SK-N-SH (cell line): Measurements from ENCODE around the gene GRAP. TPM values are rescaled to one million over a fixed set of nuclear protein-coding genes. Genes with fewer than 3 reads are reported as not detected.

ENCODE experiments used
- CTCF ChIA-PET: fragments of 300-600, 350-600 bp; formaldehyde crosslinking; extraction: SDS; loops from one replicate; lab custom pipeline; 2021; lab: Yijun Ruan, JAX
- POLR2A ChIA-PET: fragments of 350-600 bp; sonication (Branson Sonifier 250); formaldehyde crosslinking; extraction: SDS; loops from one replicate; lab custom pipeline; 2020; ENCODE audit warnings: antibody characterized with exemption, inconsistent platforms; lab: Yijun Ruan, JAX
- DNase-seq: peaks from one replicate; pipeline ENCODE4 v3.0.0; 2012
- H2AFZ ChIP-seq: fragments of 200-600 bp; sonication (generic); 2 replicates; pipeline ENCODE4 v1.8.1; 2016; ENCODE audit warnings: antibody characterized with exemption, mild to moderate bottlenecking, low read depth
- H3F3A ChIP-seq: fragments of 200-600 bp; sonication (generic); replicated peaks from 2 replicates; pipeline ENCODE3; 2016; ENCODE audit warnings: antibody characterized with exemption, mild to moderate bottlenecking; ENCODE audit not compliant: insufficient read depth
- H3K27ac ChIP-seq, 2 experiments: fragments of 200-500 bp in 1 of 2; fragments of 200-600 bp in 1 of 2; sonication (Bioruptor generic) in 1 of 2; sonication (generic), shearing (Covaris generic) in 1 of 2; 2 replicates each; pipeline versions ENCODE4 v1.5.1 to v1.6.1; 2014 to 2016; ENCODE audit warnings: low read depth in 2 of 2, inconsistent platforms in 1 of 2, low read length in 1 of 2, mild to moderate bottlenecking in 1 of 2, mixed read lengths in 1 of 2
- H3K27me3 ChIP-seq: fragments of 200-600 bp; sonication (generic), shearing (Covaris generic); 2 replicates; pipeline ENCODE4 v1.6.1; 2016; ENCODE audit warnings: mixed run types; ENCODE audit not compliant: insufficient read depth
- H3K36me3 ChIP-seq, 2 experiments: fragments of 200-500 bp in 1 of 2; fragments of 200-600 bp in 1 of 2; sonication (Bioruptor generic) in 1 of 2; sonication (generic) in 1 of 2; replicated peaks in 1 of 2; 2 replicates each; pipeline versions ENCODE3 to v1.5.1; 2014 to 2016; ENCODE audit warnings: low read length in 1 of 2, mild to moderate bottlenecking in 1 of 2; ENCODE audit not compliant: insufficient read depth in 2 of 2, control insufficient read depth in 1 of 2
- H3K4me1 ChIP-seq, 2 experiments: fragments of 200-500 bp in 1 of 2; fragments of 200-600 bp in 1 of 2; sonication (Bioruptor generic) in 1 of 2; sonication (generic), shearing (Covaris generic) in 1 of 2; 2 replicates each; pipeline versions ENCODE4 v1.5.1 to v1.6.1; 2014 to 2016; ENCODE audit warnings: low read depth in 1 of 2, low read length in 1 of 2, mixed run types in 1 of 2; ENCODE audit not compliant: insufficient read depth in 2 of 2, control insufficient read depth in 1 of 2
- H3K4me2 ChIP-seq: fragments of 200-600 bp; sonication (generic), shearing (Covaris generic); 2 replicates; pipeline ENCODE4 v1.6.1; 2017; ENCODE audit warnings: mixed run types
- H3K4me3 ChIP-seq, 2 experiments: fragments of 200-500 bp in 1 of 2; fragments of 200-600 bp in 1 of 2; sonication (Bioruptor generic) in 1 of 2; sonication (generic), shearing (Covaris generic) in 1 of 2; 2 replicates each; pipeline versions ENCODE4 v1.5.1 to v1.8.1; 2014 to 2016; ENCODE audit warnings: low read depth in 2 of 2, inconsistent platforms in 1 of 2, low read length in 1 of 2, mild to moderate bottlenecking in 1 of 2, mixed read lengths in 1 of 2, moderate library complexity in 1 of 2
- H3K79me2 ChIP-seq: fragments of 200-600 bp; sonication (generic); 2 replicates; pipeline ENCODE4 v1.8.1; 2017; ENCODE audit warnings: mild to moderate bottlenecking; ENCODE audit not compliant: insufficient read depth
- H3K9ac ChIP-seq: fragments of 200-600 bp; sonication (generic); 2 replicates; pipeline ENCODE4 v1.6.1; 2017; ENCODE audit warnings: mixed run types
- H3K9me2 ChIP-seq: fragments of 200-600 bp; sonication (generic); 2 replicates; pipeline ENCODE4 v1.6.1; 2017; ENCODE audit warnings: mixed run types
- H3K9me3 ChIP-seq: fragments of 200-600 bp; sonication (generic); 2 replicates; pipeline ENCODE4 v1.6.1; 2017; ENCODE audit warnings: mixed run types, mild to moderate bottlenecking, moderate library complexity
- H4K20me1 ChIP-seq: fragments of 200-600 bp; sonication (generic); 2 replicates; pipeline ENCODE4 v1.6.1; 2017; ENCODE audit warnings: mild to moderate bottlenecking, mixed run types; ENCODE audit not compliant: insufficient read depth
- CHD2 ChIP-seq: fragments of 150-350 bp; IDR thresholded peaks from 2 replicates; pipeline ENCODE4 v1.6.1; 2018; ENCODE audit warnings: low read length; ENCODE audit not compliant: partially characterized antibody
- ELF1 ChIP-seq: IDR thresholded peaks from 2 replicates; pipeline ENCODE4 v1.4.0; 2012
- FOXJ3 ChIP-seq: sonication (generic); formaldehyde crosslinking; IDR thresholded peaks from 2 replicates; pipeline ENCODE4 v1.5.1; 2020; ENCODE audit warnings: mild to moderate bottlenecking, missing genetic modification reagents
- FOXM1 ChIP-seq: IDR thresholded peaks from 2 replicates; pipeline ENCODE4 v1.4.0; 2012; ENCODE audit warnings: low read depth, mild to moderate bottlenecking
- JUND ChIP-seq: IDR thresholded peaks from 2 replicates; pipeline ENCODE4 v1.4.0; 2012
- MEF2A ChIP-seq: IDR thresholded peaks from 2 replicates; pipeline ENCODE4 v1.4.0; 2012; ENCODE audit warnings: low read depth, borderline replicate concordance
- NFIC ChIP-seq: IDR thresholded peaks from 2 replicates; pipeline ENCODE4 v1.4.0; 2012; ENCODE audit warnings: borderline replicate concordance
- NRF1 ChIP-seq: IDR thresholded peaks from 2 replicates; pipeline ENCODE4 v1.6.1; 2012; ENCODE audit warnings: low read depth, mild to moderate bottlenecking, low read length
- PBX3 ChIP-seq: IDR thresholded peaks from 2 replicates; pipeline ENCODE4; 2012
- POLR2AphosphoS5 ChIP-seq: IDR thresholded peaks from 2 replicates; pipeline ENCODE4 v1.6.1; 2012; ENCODE audit warnings: low read depth, low read length
- REST ChIP-seq: IDR thresholded peaks from 2 replicates; pipeline ENCODE4 v1.6.1; 2012; ENCODE audit warnings: mild to moderate bottlenecking, low read depth, low read length, moderate library complexity
- RXRA ChIP-seq: IDR thresholded peaks from 2 replicates; pipeline ENCODE4 v1.4.0; 2012; ENCODE audit warnings: low read depth, mild to moderate bottlenecking, borderline replicate concordance
- SIN3A ChIP-seq: IDR thresholded peaks from 2 replicates; pipeline ENCODE4 v1.6.1; 2012; ENCODE audit warnings: low read depth, mild to moderate bottlenecking, low read length, moderate library complexity, borderline replicate concordance
- TAF1 ChIP-seq: IDR thresholded peaks from 2 replicates; pipeline ENCODE4 v1.6.1; 2012; ENCODE audit warnings: low read depth, mild to moderate bottlenecking, low read length, moderate library complexity, borderline replicate concordance
- TCF12 ChIP-seq: IDR thresholded peaks from 2 replicates; pipeline ENCODE4 v1.4.0; 2012
- WGBS: methylation state at CpG from one replicate; pipeline ENCODE4 v1.1.6; 2017; ENCODE audit warnings: low lambda C conversion rate; 5-methylcytosine and 5-hydroxymethylcytosine counted together
- polyA plus RNA-seq, 3 experiments: library from polyadenylated mRNA; depleted of rRNA; stranded (reverse); fragments of >200 nt; gene quantifications; 2 replicates each; pipeline ENCODE4 v1.2.3, GENCODE V29; 2012
- TF ChIP-seq, protein P1 (sequence below): fragments of 150-350 bp; IDR thresholded peaks from 2 replicates; pipeline ENCODE4 v1.6.1; 2016; ENCODE audit warnings: mild to moderate bottlenecking, low read depth, low read length

Gene GRAP
- polyA plus RNA-seq, 1 of the 3 experiments (the other 2 are of a cell fraction): 0.02 TPM

DNA sequence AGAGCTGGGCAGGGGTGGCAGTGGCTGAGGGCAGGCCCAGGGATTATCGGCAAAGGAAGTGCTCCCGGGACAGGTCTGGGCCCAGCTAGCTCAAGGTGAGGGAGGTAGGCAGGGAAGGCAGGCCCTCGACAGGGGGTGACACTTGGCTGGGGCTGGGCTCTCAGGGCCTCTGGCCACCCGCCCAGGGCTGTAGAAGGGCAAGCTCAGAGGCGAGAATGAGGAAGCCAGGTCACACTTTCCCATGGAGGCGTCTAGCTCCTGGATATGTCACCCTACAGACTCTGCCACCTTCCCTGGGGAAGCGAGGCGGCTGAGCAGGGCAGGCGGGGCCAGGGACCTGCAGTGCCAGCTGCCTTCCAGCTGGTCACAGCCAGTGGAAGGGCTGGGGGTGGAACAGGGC is 61.3 kb downstream of the GRAP start:
- H3K9me2 ChIP-seq: no peaks in the 10 kb centered on the region
- TF ChIP-seq, protein P1, sequence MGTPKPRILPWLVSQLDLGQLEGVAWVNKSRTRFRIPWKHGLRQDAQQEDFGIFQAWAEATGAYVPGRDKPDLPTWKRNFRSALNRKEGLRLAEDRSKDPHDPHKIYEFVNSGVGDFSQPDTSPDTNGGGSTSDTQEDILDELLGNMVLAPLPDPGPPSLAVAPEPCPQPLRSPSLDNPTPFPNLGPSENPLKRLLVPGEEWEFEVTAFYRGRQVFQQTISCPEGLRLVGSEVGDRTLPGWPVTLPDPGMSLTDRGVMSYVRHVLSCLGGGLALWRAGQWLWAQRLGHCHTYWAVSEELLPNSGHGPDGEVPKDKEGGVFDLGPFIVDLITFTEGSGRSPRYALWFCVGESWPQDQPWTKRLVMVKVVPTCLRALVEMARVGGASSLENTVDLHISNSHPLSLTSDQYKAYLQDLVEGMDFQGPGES: no peak
- TF ChIP-seq SIN3A (no peak), PBX3 (no peak), ELF1 (no peak), FOXJ3 (CRISPR knock-in tag) (no peak), JUND (no peak), REST (no peak)
- TF ChIP-seq, all 33 proteins: peak for 0
- no peak overlapping the region for H3K4me2 ChIP-seq
- DNase-seq: no peak
- H3K36me3 ChIP-seq: peaks cover 0 to 11% of the 10 kb centered on the region in 2 experiments
- ChIA-PET POLR2A (no interaction called here), CTCF (interaction anchor here (1.1 to 1.7 kb wide), 3 partner anchors 15 to 26 kb away, joined by 3 to 8 read pairs (median 4); no protein-coding TSS in a partner anchor)
- no peaks in the 10 kb centered on the region for H3F3A ChIP-seq
- WGBS: 83% methylated on average over 4 of the region's 9 CpGs
- H3K27ac ChIP-seq: no peak overlapping the region
- no peak overlapping the region for H2AFZ ChIP-seq
- H3K27me3 ChIP-seq: no peaks in the 10 kb centered on the region
- H3K79me2 ChIP-seq: peaks cover 2% of the 10 kb centered on the region; the same call in 1 of the 2 replicates
- no peaks in the 10 kb centered on the region for H3K9me3 ChIP-seq
- H3K9ac ChIP-seq: no peak overlapping the region
- H4K20me1 ChIP-seq: no peaks in the 10 kb centered on the region
- peaks cover 0 to 11% of the 10 kb centered on the region in 2 experiments; a peak in 3 of 4 replicates for H3K4me1 ChIP-seq
- H3K4me3 ChIP-seq: no peak overlapping the region

DNA sequence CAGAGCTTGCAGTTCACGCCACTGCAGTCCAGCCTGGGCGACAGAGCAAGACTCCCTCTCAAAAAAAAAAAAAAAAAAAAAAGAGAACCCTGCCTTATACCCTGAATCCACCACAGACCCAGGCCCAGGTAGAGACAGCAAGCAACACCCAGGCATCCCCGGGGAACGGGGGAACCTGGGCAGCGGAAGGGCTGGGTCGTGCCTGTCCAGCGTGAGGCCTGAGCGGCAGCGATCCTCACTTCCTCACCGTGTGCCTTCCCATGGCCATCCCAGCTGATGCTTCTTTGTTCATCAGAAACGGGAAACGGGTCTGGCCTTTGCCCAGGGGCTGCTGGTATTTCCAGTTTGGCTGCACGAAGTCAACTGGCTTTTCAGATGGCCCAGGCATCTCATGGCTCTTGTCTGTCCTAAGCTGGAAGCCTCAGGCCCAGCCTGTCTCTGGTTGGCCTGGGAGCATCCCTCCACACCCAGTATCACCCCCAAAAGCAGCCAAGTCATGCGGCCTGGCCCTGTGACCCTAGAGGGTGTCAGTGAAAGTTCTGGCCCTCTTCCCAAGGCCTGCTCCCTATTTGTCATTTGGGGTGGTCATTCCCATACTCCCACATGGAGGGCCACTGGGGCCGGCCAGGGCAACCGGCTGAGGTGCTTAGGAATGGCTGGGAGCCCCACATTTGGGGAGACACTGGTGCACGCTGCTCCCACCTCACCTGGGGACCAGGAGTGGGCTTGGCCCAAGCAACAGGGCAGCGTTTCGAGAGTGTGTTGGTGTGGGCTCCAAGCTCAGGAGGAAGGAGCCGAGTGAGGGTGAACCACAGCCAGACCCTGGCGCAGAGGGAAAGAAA is 62.3 kb downstream of the GRAP start:
- Histone ChIP-seq H3K4me1 (peaks cover 0 to 11% of the 10 kb centered on the region in 2 experiments; a peak in 3 of 4 replicates), H3K9me2 (no peaks in the 10 kb centered on the region), H3K4me3 (no peak overlapping the region), H3K27me3 (no peaks in the 10 kb centered on the region), H4K20me1 (no peaks in the 10 kb centered on the region), H3K36me3 (peaks cover 0 to 11% of the 10 kb centered on the region in 2 experiments), H3K79me2 (no peaks in the 10 kb centered on the region), H3K9ac (no peak overlapping the region), H3F3A (no peaks in the 10 kb centered on the region), H3K27ac (no peak overlapping the region), H2AFZ (no peak overlapping the region), H3K4me2 (no peak overlapping the region), H3K9me3 (no peaks in the 10 kb centered on the region)
- 97% methylated on average over 21 of the region's 21 CpGs for WGBS
- ChIA-PET POLR2A (no interaction called here), CTCF (interaction anchor here (1.0 to 1.7 kb wide), 3 partner anchors 14 to 25 kb away, joined by 3 to 8 read pairs (median 4); no protein-coding TSS in a partner anchor)
- no peak for TF ChIP-seq TCF12
- no peak for TF ChIP-seq RXRA
- no peak for TF ChIP-seq CHD2
- TF ChIP-seq MEF2A: no peak
- no peak for TF ChIP-seq NFIC
- no peak for TF ChIP-seq ELF1
- no peak for TF ChIP-seq NRF1
- no peak for TF ChIP-seq PBX3
- TF ChIP-seq FOXM1: no peak
- no peak for TF ChIP-seq TAF1
- no peak for TF ChIP-seq POLR2AphosphoS5
- DNase-seq: no peak
